Adrenal gland (tissue), 5 donors: ENCODE measurements around the gene SARNP.

Experiments used
- CTCF ChIP-seq, 6 experiments: fragments of 450-650 bp in 4 of 6; fragments of 200-600 bp in 2 of 6; sonication (generic) in 1 of 6; IDR thresholded peaks; 1 replicate in 5 of 6; 2 replicates in 1 of 6; pipeline versions ENCODE4 v1.5.1 to v1.8.0; 2016 to 2021; ENCODE audit warnings: antibody characterized with exemption in 6 of 6, mild to moderate bottlenecking in 2 of 6, moderate library complexity in 1 of 6
- POLR2A ChIP-seq, 2 donors: fragments of 450-650 bp; IDR thresholded peaks; one replicate each; pipeline ENCODE4 v1.6.1; 2017; ENCODE audit warnings: antibody characterized with exemption in 2 of 2, mild to moderate bottlenecking in 2 of 2, moderate library complexity in 1 of 2
- donor health status: DM: no; HTN: no; CAD: no.

GRCh38 chr12:55711786-55712553, 105.6 kb downstream of the SARNP start:
- TF ChIP-seq POLR2A (IDR thresholded peaks at IDR 0.05) (no peak), CTCF (IDR thresholded peaks at IDR 0.05) (no peak)
